Duodenal mucosa (tissue), 2 donors: ENCODE results near the gene DPH1.

Experiments used
- H3K27ac ChIP-seq: one replicate; pipeline ENCODE4 v1.7.0; 2013; ENCODE audit warnings: low read depth, low read length
- H3K27me3 ChIP-seq, 2 donors: one replicate each; pipeline ENCODE4 v1.7.0; 2013; ENCODE audit warnings: low read length in 2 of 2, control low read depth in 1 of 2; ENCODE audit not compliant: insufficient read depth in 2 of 2, control insufficient read depth in 1 of 2
- H3K36me3 ChIP-seq, 2 donors: one replicate each; pipeline ENCODE4 v1.7.0; 2013; ENCODE audit warnings: low read length in 2 of 2, control low read depth in 1 of 2; ENCODE audit not compliant: insufficient read depth in 2 of 2, control insufficient read depth in 1 of 2
- H3K4me1 ChIP-seq, 2 donors: one replicate each; pipeline ENCODE4 v1.7.0; 2013; ENCODE audit warnings: low read length in 2 of 2, control low read depth in 1 of 2; ENCODE audit not compliant: insufficient read depth in 2 of 2, control insufficient read depth in 1 of 2
- H3K4me3 ChIP-seq, 2 donors: one replicate each; pipeline ENCODE4 v1.7.0; 2013; ENCODE audit warnings: low read length in 2 of 2, low read depth in 1 of 2
- H3K9ac ChIP-seq, 2 donors: one replicate each; pipeline ENCODE4 v1.7.0; 2013; ENCODE audit warnings: low read length in 2 of 2, low read depth in 1 of 2
- H3K9me3 ChIP-seq, 2 donors: one replicate each; pipeline ENCODE4 v1.7.0; 2013; ENCODE audit warnings: low read length in 2 of 2, control low read depth in 1 of 2; ENCODE audit not compliant: control insufficient read depth in 1 of 2

Gene DPH1

GRCh38 chr17:2027528-2028233 lies 2.3 kb upstream of the DPH1 start:
- H3K4me1 ChIP-seq = peaks cover 22 to 25% of the 10 kb centered on the region in 2 donors
- H3K9ac ChIP-seq = no peak overlapping the region
- no peak overlapping the region for H3K27ac ChIP-seq
- H3K27me3 ChIP-seq = peaks cover 38 to 53% of the 10 kb centered on the region in 2 donors
- no peaks in the 10 kb centered on the region for H3K36me3 ChIP-seq
- no peak overlapping the region for H3K4me3 ChIP-seq
- H3K9me3 ChIP-seq = no peaks in the 10 kb centered on the region

- H3K9me3 ChIP-seq = no peaks in the 10 kb centered on the region
- H3K27ac ChIP-seq = no peak overlapping the region
- peaks cover 22 to 25% of the 10 kb centered on the region in 2 donors for H3K4me1 ChIP-seq
- H3K9ac ChIP-seq = no peak overlapping the region
- H3K4me3 ChIP-seq = no peak overlapping the region
- no peaks in the 10 kb centered on the region for H3K36me3 ChIP-seq
- peaks cover 32 to 48% of the 10 kb centered on the region in 2 donors for H3K27me3 ChIP-seq
Observed at GRCh38 chr17:2028234-2028614, 1.7 kb upstream of the DPH1 start.

GRCh38 chr17:2028737-2029136 lies 1.2 kb upstream of the DPH1 start:
- no peak overlapping the region for H3K9ac ChIP-seq
- H3K27ac ChIP-seq = no peak overlapping the region
- H3K27me3 ChIP-seq = peaks cover 30 to 43% of the 10 kb centered on the region in 2 donors
- H3K4me1 ChIP-seq = peaks cover 22 to 25% of the 10 kb centered on the region in 2 donors
- peaks cover 0 to 3% of the 10 kb centered on the region in 2 donors for H3K36me3 ChIP-seq
- no peak overlapping the region for H3K4me3 ChIP-seq
- no peaks in the 10 kb centered on the region for H3K9me3 ChIP-seq

- Histone ChIP-seq H3K4me1 (peaks cover 14% of the 10 kb centered on the region in 2 donors), H3K27me3 (peaks cover 19 to 23% of the 10 kb centered on the region in 2 donors), H3K9me3 (no peaks in the 10 kb centered on the region), H3K27ac (no peak overlapping the region), H3K4me3 (peak overlapping the region; percentile 88 to 89), H3K36me3 (peaks cover 0 to 5% of the 10 kb centered on the region in 2 donors), H3K9ac (peak overlapping the region; percentile 59 to 77)
Observed at GRCh38 chr17:2030779-2031163, 818 bp downstream of the DPH1 start.

- Histone ChIP-seq H3K9ac (no peak overlapping the region), H3K27me3 (peaks cover 7 to 10% of the 10 kb centered on the region in 2 donors), H3K27ac (no peak overlapping the region), H3K4me3 (no peak overlapping the region), H3K36me3 (peaks cover 10 to 27% of the 10 kb centered on the region in 2 donors), H3K9me3 (no peaks in the 10 kb centered on the region), H3K4me1 (peaks cover 9% of the 10 kb centered on the region in 2 donors)
Observed at GRCh38 chr17:2033153-2033552, 3.2 kb downstream of the DPH1 start.

GRCh38 chr17:2034157-2034556 lies 4.2 kb downstream of the DPH1 start:
- Histone ChIP-seq H3K4me1 (peaks cover 9% of the 10 kb centered on the region in 2 donors), H3K27ac (no peak overlapping the region), H3K9ac (no peak overlapping the region), H3K27me3 (no peaks in the 10 kb centered on the region), H3K36me3 (peaks cover 10 to 33% of the 10 kb centered on the region in 2 donors), H3K9me3 (no peaks in the 10 kb centered on the region), H3K4me3 (no peak overlapping the region)

- peaks cover 10 to 33% of the 10 kb centered on the region in 2 donors for H3K36me3 ChIP-seq
Observed at GRCh38 chr17:2034806-2035540, 5.0 kb downstream of the DPH1 start.

GRCh38 chr17:2035541-2036488 lies 5.9 kb downstream of the DPH1 start:
- H3K36me3 ChIP-seq = peaks cover 10 to 33% of the 10 kb centered on the region in 2 donors
- H3K27me3 ChIP-seq = no peaks in the 10 kb centered on the region
- no peaks in the 10 kb centered on the region for H3K9me3 ChIP-seq
- no peak overlapping the region for H3K4me3 ChIP-seq
- H3K4me1 ChIP-seq = peaks cover 3 to 5% of the 10 kb centered on the region in 2 donors
- no peak overlapping the region for H3K27ac ChIP-seq
- H3K9ac ChIP-seq = no peak overlapping the region

More at GRCh38 chr17:2034806-2035540, 5.0 kb downstream of the DPH1 start:
- no peak overlapping the region for H3K9ac ChIP-seq
- H3K9me3 ChIP-seq = no peaks in the 10 kb centered on the region
- H3K4me1 ChIP-seq = peaks cover 6 to 9% of the 10 kb centered on the region in 2 donors
- H3K27me3 ChIP-seq = no peaks in the 10 kb centered on the region
- no peak overlapping the region for H3K4me3 ChIP-seq
- H3K27ac ChIP-seq = no peak overlapping the region

- Histone ChIP-seq H3K27ac (no peak overlapping the region), H3K4me1 (peaks cover 0 to 5% of the 10 kb centered on the region in 2 donors), H3K4me3 (no peak overlapping the region), H3K27me3 (no peaks in the 10 kb centered on the region), H3K36me3 (peaks cover 10 to 33% of the 10 kb centered on the region in 2 donors), H3K9me3 (no peaks in the 10 kb centered on the region), H3K9ac (no peak overlapping the region)
Observed at GRCh38 chr17:2037155-2037554, 7.2 kb downstream of the DPH1 start.
